AG08396 (cell line): ENCODE data around the gene DRD2.

Experiments
- DNase-seq: peaks from one replicate; pipeline ENCODE4 v3.0.0; 2012; ENCODE audit warnings: low spot score, mixed read lengths

DRD2 gene

DNA sequence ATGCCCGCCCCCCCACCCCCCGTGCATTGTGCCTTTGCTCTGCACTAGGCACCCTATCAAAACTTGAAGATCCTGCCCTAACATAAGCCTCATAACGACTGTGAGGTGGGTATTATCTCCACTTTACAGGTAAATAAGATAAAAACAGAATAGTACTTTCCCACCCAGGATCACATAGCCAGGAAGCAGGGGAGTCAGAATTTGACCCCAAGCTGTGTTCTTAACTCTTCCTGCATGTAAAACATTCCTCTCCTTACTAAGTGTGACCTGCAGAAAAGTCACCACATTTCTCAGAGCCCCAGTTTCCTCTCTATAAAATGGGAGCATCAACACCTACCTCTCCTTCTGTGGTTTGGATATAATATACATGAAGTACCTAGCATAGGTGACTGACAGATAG is 105.8 kb downstream of the DRD2 start:
- DNase-seq, result no peak

DNA sequence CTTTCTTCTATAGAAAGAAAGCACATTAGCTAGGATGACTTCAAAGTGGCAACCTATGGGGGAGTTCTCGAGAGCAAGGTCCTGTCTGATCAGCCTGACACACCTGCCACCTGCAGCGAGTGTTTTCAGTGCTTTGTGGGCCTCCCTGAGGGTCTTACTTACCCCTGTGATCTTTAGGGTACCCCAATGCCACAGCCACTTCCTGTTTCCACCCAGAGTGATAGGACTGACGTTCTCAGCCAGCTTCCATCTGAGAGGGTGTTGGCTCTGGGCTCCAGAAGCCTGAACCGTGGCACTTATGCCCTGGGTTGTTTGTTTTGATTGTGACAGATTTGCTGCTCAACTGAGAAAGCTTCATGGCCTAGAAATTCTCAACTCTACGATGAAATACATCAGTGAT is 109.3 kb downstream of the DRD2 start:
- DNase-seq, result no peak

DNA sequence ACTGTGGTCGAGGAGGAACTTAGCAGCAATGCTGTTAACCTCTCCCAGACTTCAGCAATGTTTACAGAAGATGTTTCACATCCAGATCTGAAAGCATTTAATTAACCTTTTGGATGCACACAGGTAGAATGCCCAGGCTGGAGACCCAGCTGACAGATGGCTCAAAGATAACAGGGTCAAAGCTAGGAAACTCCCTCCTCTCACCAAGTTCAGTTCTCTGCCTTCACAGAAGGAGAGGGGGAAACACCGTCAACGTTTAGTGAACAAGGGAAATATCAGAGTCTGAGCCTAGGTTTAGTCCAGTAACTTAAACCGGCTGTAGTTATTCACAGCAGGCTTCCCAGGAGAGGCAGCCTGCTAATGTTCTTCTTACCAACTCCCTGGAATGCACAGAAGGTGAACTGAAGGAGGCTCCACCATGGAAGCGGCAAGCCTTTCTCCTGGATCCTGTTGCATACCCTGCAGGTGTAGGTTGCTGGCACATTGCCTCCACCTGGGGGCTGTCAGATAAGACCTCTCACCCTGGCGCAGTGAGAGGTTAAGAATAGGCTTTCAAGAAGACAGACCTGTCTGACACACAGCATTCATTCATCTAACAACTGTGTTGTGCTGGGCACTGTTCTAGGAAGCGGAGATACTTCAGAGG is 111.1 kb downstream of the DRD2 start:
- no peak for DNase-seq

GRCh38 chr11:113363406-113363805 is 111.8 kb downstream of the DRD2 start:
- DNase-seq, result no peak
